IPS-NIHi11 (cell line): ENCODE results near the gene OPN1LW.
"Not testable (repeated sequence)": the region's sequence is repeated elsewhere in the genome, so short reads cannot be mapped to it uniquely, and the experiment has no call there.

ENCODE experiments used
- DNase-seq: peaks from one replicate; pipeline ENCODE4 v3.0.0; 2012; ENCODE audit warnings: mixed read lengths, low spot score

The OPN1LW gene

DNA sequence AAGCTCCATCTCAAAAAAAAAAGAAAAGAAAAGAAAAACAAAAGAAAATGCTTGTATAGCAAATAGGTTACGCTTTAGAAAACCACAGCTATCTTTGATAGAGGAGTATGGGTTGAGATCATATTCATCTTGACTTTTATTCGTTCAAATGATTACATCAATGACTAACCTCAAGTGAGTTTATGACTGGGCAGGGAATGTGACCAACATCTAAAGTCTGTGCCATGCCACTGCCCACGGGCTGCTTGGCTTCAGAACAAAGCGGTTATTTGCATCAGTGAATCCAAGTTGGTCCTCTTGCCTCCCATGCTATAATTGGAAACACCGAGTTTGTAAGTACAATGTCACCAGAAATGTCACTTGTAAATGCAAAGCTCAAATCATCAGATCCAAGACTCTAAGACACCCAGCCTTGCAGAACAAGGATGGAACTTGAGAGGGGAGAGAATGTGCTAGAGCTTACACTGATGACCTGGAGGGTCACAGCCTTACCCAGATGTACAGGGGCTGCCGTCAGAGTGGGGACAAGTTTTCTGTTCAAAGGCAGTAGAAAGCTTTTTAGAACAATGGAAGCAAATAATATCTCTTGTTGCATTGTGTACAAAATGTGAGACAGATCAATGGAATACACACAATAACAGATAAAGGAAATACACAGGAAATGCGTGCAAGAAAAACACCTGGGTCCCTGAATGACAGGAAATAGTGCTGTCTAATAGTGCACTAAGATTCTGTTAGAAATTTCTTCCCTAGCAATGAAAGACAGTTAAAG lies 8.4 kb upstream of the OPN1LW start:
- DNase-seq, result no peak

- peak; percentile 87 for DNase-seq
Observed at GRCh38 chrX:154136627-154137161, 7.3 kb upstream of the OPN1LW start.

DNA sequence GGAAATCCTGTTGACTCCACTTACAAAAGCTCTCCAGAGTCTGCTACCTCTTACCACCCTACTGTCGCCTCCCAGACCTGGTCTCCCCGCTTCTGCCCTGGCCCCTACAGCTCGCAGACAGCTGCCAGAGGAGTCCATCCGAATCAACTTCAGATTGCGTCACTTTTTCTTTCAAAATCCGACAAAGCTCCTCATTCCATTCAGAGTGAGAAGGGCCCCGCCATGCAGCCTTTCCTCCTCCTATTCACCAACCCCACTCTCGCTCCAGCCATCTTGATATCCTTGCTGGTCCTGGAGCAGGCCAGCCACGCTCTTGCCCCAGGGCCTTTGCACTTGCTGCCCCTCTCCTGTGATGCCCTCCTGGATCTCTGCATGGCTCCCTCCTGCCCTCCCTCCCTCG lies 5.2 kb upstream of the OPN1LW start:
- DNase-seq, result no peak

- DNase-seq, result no peak
Observed at GRCh38 chrX:154140206-154140605, 3.8 kb upstream of the OPN1LW start.

DNA sequence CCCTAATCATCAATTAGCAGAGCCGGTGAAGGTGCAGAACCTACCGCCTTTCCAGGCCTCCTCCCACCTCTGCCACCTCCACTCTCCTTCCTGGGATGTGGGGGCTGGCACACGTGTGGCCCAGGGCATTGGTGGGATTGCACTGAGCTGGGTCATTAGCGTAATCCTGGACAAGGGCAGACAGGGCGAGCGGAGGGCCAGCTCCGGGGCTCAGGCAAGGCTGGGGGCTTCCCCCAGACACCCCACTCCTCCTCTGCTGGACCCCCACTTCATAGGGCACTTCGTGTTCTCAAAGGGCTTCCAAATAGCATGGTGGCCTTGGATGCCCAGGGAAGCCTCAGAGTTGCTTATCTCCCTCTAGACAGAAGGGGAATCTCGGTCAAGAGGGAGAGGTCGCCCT lies 3.3 kb upstream of the OPN1LW start:
- DNase-seq, result no peak

GRCh38 chrX:154142386-154142785 lies 1.7 kb upstream of the OPN1LW start:
- DNase-seq, result no peak

DNA sequence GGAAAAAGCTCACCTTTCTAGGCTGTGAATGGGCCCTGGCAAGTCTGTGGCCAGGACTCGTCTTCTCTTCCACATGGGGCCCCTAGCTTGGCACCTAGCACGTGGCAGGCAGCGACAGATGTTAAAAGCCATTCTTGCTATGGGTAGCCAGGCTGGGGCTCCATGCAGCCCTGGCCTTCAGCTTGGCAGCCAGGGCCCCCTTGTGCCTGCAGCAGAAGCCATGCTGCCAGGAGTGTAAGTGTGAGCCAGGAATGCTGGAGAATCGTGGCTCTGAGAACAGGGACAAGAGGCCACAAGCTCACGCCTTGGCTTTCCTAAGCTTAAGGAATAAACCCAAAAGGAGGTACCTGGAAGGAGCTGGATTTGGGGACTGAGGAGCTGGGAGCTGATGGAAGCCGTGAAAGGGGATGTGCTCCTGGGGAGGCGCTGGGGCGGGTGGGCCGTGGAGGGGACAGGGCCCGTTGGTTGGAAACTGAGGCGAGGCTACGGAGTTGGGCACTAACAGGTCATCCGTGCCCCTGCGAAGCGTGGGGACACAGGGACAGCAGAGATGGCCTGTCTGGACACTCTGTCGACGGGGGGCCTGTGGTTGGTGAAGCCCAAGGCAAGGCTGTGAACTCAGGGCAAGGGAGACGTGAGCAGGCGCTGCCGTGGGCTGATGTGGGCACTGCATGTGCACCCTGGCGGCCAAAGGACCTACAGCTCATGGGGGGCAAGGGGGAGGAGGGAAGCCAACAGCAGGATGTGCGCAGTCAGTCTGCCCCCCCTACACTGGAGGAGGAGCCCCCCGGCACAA lies 895 bp upstream of the OPN1LW start:
- DNase-seq, result no peak

DNA sequence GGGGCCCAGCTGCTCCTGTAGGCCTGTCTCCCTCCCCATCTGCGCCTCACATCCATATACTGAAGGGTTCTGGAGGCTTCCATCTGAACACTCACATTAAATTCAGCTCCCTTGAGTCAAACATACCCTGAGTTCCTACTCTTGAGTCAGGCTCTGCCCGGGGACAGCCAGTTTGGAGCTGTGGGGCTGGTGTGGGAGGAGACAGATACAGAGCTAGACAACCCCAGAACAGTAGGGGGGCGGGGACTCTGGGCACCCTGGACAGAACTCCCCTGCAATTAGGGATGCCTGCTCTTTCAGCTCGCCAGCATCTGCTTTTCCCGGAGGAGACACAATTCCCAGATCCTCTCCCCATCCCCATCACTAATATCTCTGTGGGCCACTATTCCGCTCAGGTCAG lies 7.0 kb downstream of the OPN1LW start:
- DNase-seq, result not testable (repeated sequence)

DNA sequence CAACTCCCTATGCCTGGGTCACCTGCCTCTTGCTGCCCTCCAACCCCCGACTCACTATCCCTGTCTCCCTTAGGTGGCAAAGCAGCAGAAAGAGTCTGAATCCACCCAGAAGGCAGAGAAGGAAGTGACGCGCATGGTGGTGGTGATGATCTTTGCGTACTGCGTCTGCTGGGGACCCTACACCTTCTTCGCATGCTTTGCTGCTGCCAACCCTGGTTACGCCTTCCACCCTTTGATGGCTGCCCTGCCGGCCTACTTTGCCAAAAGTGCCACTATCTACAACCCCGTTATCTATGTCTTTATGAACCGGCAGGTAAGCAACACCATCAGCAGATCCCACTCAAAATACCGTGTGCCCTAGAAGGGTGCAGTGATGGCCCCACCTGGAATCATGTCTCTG lies 12.2 kb downstream of the OPN1LW start:
- not testable (repeated sequence) for DNase-seq

DNA sequence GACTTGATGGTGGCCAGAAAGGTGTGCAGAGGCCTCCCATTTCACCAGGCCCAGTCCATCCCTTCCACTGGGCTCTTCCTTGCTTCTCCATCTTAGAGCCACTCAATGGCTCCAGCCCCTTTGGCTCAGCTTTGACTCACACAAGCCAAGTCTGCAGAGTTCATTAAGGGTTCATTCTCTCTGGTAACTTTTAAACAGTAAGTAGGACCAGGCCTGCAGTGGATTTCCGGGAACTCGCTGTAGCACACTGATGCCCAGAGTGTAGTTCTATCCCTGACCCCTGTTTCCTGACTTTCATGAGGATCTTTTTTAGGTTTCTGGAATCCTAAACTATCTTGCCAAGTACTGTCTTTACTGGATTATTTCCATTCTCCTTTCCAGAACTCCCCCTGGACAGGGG lies 13.2 kb downstream of the OPN1LW start:
- not testable (repeated sequence) for DNase-seq

GRCh38 chrX:154159345-154159744 lies 15.3 kb downstream of the OPN1LW start:
- not testable (repeated sequence) for DNase-seq

DNA sequence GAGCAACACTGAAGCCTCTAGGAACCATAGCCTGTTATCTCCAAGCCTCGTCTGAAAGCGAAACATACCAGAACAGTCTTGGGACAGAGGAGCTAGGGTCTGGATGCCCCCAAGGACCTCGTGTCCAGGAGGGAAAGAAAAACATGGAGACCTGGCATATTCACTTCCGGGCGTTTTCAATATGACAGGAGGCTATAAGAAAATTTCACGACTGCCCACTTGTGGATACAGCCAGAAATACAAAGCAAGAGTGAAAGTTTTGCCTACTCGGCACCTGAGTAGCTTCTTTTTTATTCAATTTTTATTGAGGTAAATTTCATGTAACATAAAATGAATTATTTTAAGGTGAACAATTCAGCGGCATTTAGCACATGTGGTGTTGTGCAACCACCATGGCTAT lies 20.9 kb downstream of the OPN1LW start:
- DNase-seq, result not testable (repeated sequence)

GRCh38 chrX:154168384-154168783 lies 24.3 kb downstream of the OPN1LW start:
- not testable (repeated sequence) for DNase-seq

- DNase-seq, result not testable (repeated sequence)
Observed at GRCh38 chrX:154172535-154172943, 28.5 kb downstream of the OPN1LW start.

GRCh38 chrX:154174356-154174755 lies 30.3 kb downstream of the OPN1LW start:
- DNase-seq, result not testable (repeated sequence)

GRCh38 chrX:154182296-154182695 lies 38.3 kb downstream of the OPN1LW start, which contains the start of gene OPN1MW:
TSS of gene OPN1MW (plus strand) at chrX:154182596. CDS start at chrX:154182678, 82 bp downstream.
- DNase-seq, result not testable (repeated sequence)

DNA sequence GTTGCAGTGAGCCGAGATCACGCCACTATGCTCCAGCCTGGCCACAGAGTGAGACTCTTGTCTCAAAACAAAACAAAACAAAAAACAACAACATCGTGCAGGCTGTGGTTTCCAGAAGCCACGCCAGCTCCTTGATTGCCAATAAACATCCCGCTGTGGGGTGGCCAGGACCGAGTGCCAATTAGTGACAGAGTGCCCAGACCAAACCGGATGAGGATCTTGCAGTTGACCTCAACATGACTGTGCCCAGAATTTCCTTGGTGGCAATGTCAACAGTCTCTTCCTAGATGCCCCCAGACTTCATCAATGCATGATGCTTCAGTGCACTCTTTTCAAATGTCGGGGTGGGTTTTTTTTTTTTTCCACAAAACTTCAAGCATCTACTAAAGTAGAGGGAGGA lies 39.8 kb downstream of the OPN1LW start:
- not testable (repeated sequence) for DNase-seq

GRCh38 chrX:154192846-154193245 lies 48.8 kb downstream of the OPN1LW start:
- DNase-seq, result not testable (repeated sequence)

DNA sequence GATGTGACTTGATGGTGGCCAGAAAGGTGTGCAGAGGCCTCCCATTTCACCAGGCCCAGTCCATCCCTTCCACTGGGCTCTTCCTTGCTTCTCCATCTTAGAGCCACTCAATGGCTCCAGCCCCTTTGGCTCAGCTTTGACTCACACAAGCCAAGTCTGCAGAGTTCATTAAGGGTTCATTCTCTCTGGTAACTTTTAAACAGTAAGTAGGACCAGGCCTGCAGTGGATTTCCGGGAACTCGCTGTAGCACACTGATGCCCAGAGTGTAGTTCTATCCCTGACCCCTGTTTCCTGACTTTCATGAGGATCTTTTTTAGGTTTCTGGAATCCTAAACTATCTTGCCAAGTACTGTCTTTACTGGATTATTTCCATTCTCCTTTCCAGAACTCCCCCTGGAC lies 50.3 kb downstream of the OPN1LW start:
- not testable (repeated sequence) for DNase-seq

- not testable (repeated sequence) for DNase-seq
Observed at GRCh38 chrX:154196466-154196865, 52.4 kb downstream of the OPN1LW start.
